K562 (cell line): Measurements from ENCODE around the gene MAP4K5. TPM values are rescaled to one million over a fixed set of nuclear protein-coding genes. Genes with fewer than 3 reads are reported as not detected.

Experiments
- ATAC-seq: fragments of 200-7000 bp; cut with Tn5 transposase; 3 replicates; pipeline ENCODE4 v1.9.1; 2020; ENCODE audit warnings: moderate library complexity
- BruUV-seq: library from RNA; stranded (reverse); fragments of 400-500 nt; replicated peaks from 2 replicates; lab custom pipeline; 2021; lab: Mats Ljungman, UMichigan
- CTCF ChIA-PET: fragments of 300-600 bp; formaldehyde crosslinking; extraction: SDS; loops from one replicate; lab custom pipeline; 2021; ENCODE audit warnings: low intra/inter-chr PET ratio; lab: Yijun Ruan, JAX
- POLR2A ChIA-PET: fragments of 300-600, 350-650 bp; sonication (Branson Sonifier 250); formaldehyde crosslinking; extraction: SDS; loops from one replicate; lab custom pipeline; 2021; ENCODE audit warnings: antibody characterized with exemption, inconsistent platforms; lab: Yijun Ruan, JAX
- DNase-seq, 4 experiments: peaks; one replicate each; pipeline versions ENCODE4 v3.0.0 to v3.0.0-alpha.2; 2011 to 2018; ENCODE audit warnings: low spot score in 3 of 4, mixed read lengths in 3 of 4; ENCODE audit errors: extremely low read depth in 1 of 4
- FAIRE-seq: peaks from 2 replicates; lab custom pipeline; 2011; peaks lifted over from hg19 to GRCh38; lab: Jason Lieb, UNC
- H2AFZ ChIP-seq: 2 replicates; pipeline ENCODE4 v1.6.0; 2011; ENCODE audit warnings: low read depth, low read length, control low read depth, inconsistent platforms
- H3K27ac ChIP-seq: fragments of 200-600 bp; 3 replicates; pipeline ENCODE4 v1.8.0; 2011; ENCODE audit warnings: low read depth, mild to moderate bottlenecking, control low read depth, inconsistent platforms, low read length, moderate library complexity, mixed read lengths; ENCODE audit errors: extremely low read depth
- H3K27me3 ChIP-seq, 2 experiments: fragments of 300-600 bp in 1 of 2; 2 replicates in 1 of 2; 3 replicates in 1 of 2; pipeline versions ENCODE4 v1.6.0 to v1.8.0; 2011; ENCODE audit warnings: inconsistent platforms in 2 of 2, low read length in 2 of 2, mild to moderate bottlenecking in 1 of 2, mixed read lengths in 1 of 2, moderate library complexity in 1 of 2; ENCODE audit not compliant: control insufficient read depth in 2 of 2, insufficient read depth in 2 of 2
- H3K36me3 ChIP-seq: fragments of 300-600 bp; 3 replicates; pipeline ENCODE4 v1.8.0; 2011; ENCODE audit warnings: mild to moderate bottlenecking, low read length, inconsistent platforms; ENCODE audit not compliant: control insufficient read depth, insufficient read depth
- H3K4me1 ChIP-seq, 2 experiments: fragments of 200-600 bp in 1 of 2; replicated peaks in 1 of 2; 2 replicates in 1 of 2; 3 replicates in 1 of 2; pipeline versions ENCODE4 v1.5.1 to v1.8.0; 2011; ENCODE audit warnings: inconsistent platforms in 2 of 2, low read length in 2 of 2, mild to moderate bottlenecking in 1 of 2, mixed read lengths in 1 of 2, moderate library complexity in 1 of 2; ENCODE audit not compliant: control insufficient read depth in 2 of 2, insufficient read depth in 2 of 2
- H3K4me2 ChIP-seq: 2 replicates; pipeline ENCODE4 v1.6.1; 2011; ENCODE audit warnings: low read length, control low read depth, inconsistent platforms, mixed read lengths; ENCODE audit not compliant: insufficient read depth
- H3K4me3 ChIP-seq: fragments of 200-600 bp; sonication (generic), shearing (Covaris generic); 2 replicates; pipeline ENCODE4 v1.5.1; 2016; ENCODE audit warnings: control low read depth, inconsistent platforms
- H3K79me2 ChIP-seq: fragments of 200-600 bp; 3 replicates; pipeline ENCODE4 v1.8.0; 2011; ENCODE audit warnings: low read length, inconsistent platforms; ENCODE audit not compliant: control insufficient read depth, insufficient read depth
- H3K9ac ChIP-seq, 2 experiments: 2 replicates each; pipeline versions ENCODE4 v1.6.0 to v1.6.1; 2011; ENCODE audit warnings: low read depth in 2 of 2, low read length in 2 of 2, control low read depth in 1 of 2, inconsistent platforms in 1 of 2, mild to moderate bottlenecking in 1 of 2, mixed read lengths in 1 of 2; ENCODE audit not compliant: insufficient read depth in 1 of 2
- H3K9me1 ChIP-seq: one replicate; pipeline ENCODE4 v1.6.0; 2011; ENCODE audit warnings: inconsistent platforms, mild to moderate bottlenecking, low read length, moderate library complexity; ENCODE audit not compliant: control insufficient read depth, insufficient read depth
- H3K9me3 ChIP-seq: replicated peaks from 2 replicates; pipeline ENCODE4 v1.5.1; 2011; ENCODE audit warnings: low read depth, low read length, inconsistent platforms; ENCODE audit not compliant: control insufficient read depth, insufficient read depth
- H4K20me1 ChIP-seq: replicated peaks from 2 replicates; pipeline ENCODE4 v1.6.1; 2011; ENCODE audit warnings: low read length, inconsistent platforms, mixed read lengths; ENCODE audit not compliant: control insufficient read depth, insufficient read depth
- BRF2 ChIP-seq: IDR thresholded peaks from 3 replicates; pipeline ENCODE4 v1.6.1; 2011; ENCODE audit warnings: borderline replicate concordance, mild to moderate bottlenecking; ENCODE audit not compliant: insufficient read length, insufficient read depth
- DLX4 ChIP-seq: fragments of 250-450 bp; sonication (Bioruptor Pico); IDR thresholded peaks from 2 replicates; pipeline ENCODE4 v1.6.1; 2021; ENCODE audit warnings: mild to moderate bottlenecking
- HNRNPUL1 ChIP-seq: fragments of 200-400 bp; formaldehyde crosslinking; IDR thresholded peaks from 2 replicates; pipeline ENCODE4 v1.6.1; 2017; ENCODE audit warnings: low read length
- KLF1 ChIP-seq: fragments of 450-650 bp; IDR thresholded peaks from 2 replicates; pipeline ENCODE4 v1.6.1; 2016; ENCODE audit warnings: missing genetic modification characterization, missing compliant biosample characterization
- RFX7 ChIP-seq: fragments of 250-450 bp; sonication (Bioruptor Pico); IDR thresholded peaks from 2 replicates; pipeline ENCODE4 v1.5.1; 2021; ENCODE audit warnings: mild to moderate bottlenecking
- RNF2 ChIP-seq: sonication (generic); IDR thresholded peaks from 2 replicates; pipeline ENCODE4 v1.6.1; 2016
- TAF1 ChIP-seq: IDR thresholded peaks from 2 replicates; pipeline ENCODE4 v1.6.1; 2011; ENCODE audit warnings: mild to moderate bottlenecking, low read length, moderate library complexity; ENCODE audit not compliant: insufficient read depth, control insufficient read depth, severe bottlenecking; ENCODE audit errors: extremely low read depth
- ZBTB49 ChIP-seq: sonication (generic); formaldehyde crosslinking; IDR thresholded peaks from 2 replicates; pipeline ENCODE4 v1.8.0; 2022; ENCODE audit warnings: missing genetic modification reagents, mild to moderate bottlenecking, borderline replicate concordance
- ZNF165 ChIP-seq: fragments of 250-450 bp; sonication (Bioruptor Pico); IDR thresholded peaks from 2 replicates; pipeline ENCODE4 v1.4.0; 2020; ENCODE audit warnings: borderline replicate concordance
- ZNF274 ChIP-seq: IDR thresholded peaks from 2 replicates; pipeline ENCODE4 v1.6.1; 2011; ENCODE audit warnings: low read depth, mild to moderate bottlenecking, low read length, moderate library complexity, borderline replicate concordance
- ZNF431 ChIP-seq: sonication (generic); formaldehyde crosslinking; IDR thresholded peaks from 2 replicates; pipeline ENCODE4 v1.8.0; 2022; ENCODE audit warnings: mild to moderate bottlenecking, missing genetic modification reagents
- ZNF766 ChIP-seq: fragments of 200-800 bp; sonication (Bioruptor generic); conservative IDR thresholded peaks from 2 replicates; pipeline ENCODE4 v1.6.1; 2016; ENCODE audit warnings: missing genetic modification characterization, missing compliant biosample characterization
- WGBS: fragments of 100-300 bp; shearing (Covaris generic); methylation state at CpG from one replicate; pipeline ENCODE4 v1.1.6; 2016; ENCODE audit warnings: low coverage, mixed read lengths; ENCODE audit not compliant: insufficient coverage; ENCODE audit errors: missing lambda C conversion rate; 5-methylcytosine and 5-hydroxymethylcytosine counted together
- in situ Hi-C: fragments of 300-500 bp; cut with MboI; formaldehyde crosslinking; loops from 4 replicates; pipeline ENCODE4 v1.15.0; 2018; ENCODE audit warnings: inconsistent platforms, mixed read lengths
- intact Hi-C: fragments of 100-400 bp; cut with micrococcal nuclease; formaldehyde crosslinking; loops from 2 replicates; pipeline ENCODE4 v1.14.2; 2022
- polyA plus RNA-seq, 8 experiments: library from polyadenylated mRNA; depleted of rRNA in 4 of 8; stranded (reverse) in 5 of 8; unstranded in 3 of 8; fragments of >200 nt; fragmentation: Nextera tagmentation in 2 of 8; fragmentation: Illumina TruSeq in 1 of 8; extraction: Ambion mirVana in 2 of 8; extraction: Trizol in 1 of 8; gene quantifications; 2 replicates each; pipeline versions ENCODE4 v1.2.1 to v1.2.3, GENCODE V29; 2011 to 2014; ENCODE audit warnings: inconsistent platforms in 1 of 8, missing spikeins in 1 of 8
- total RNA-seq, 7 experiments: library from RNA; depleted of rRNA in 6 of 7; stranded (reverse); fragments of >200 nt in 6 of 7; fragmentation: Illumina TruSeq in 2 of 7; extraction: Trizol in 2 of 7; gene quantifications; 2 replicates each; pipeline versions ENCODE4 v1.2.1 to v1.2.3, GENCODE V29; 2011 to 2021; ENCODE audit warnings: low replicate concordance in 1 of 7

MAP4K5 gene
- total and polyA plus RNA-seq, 9 of the 15 experiments (the other 6 are each of a cell fraction or from before 2014, with no cell fraction given) = 5.9 to 29.4 (median 18.0) TPM

- Histone ChIP-seq H3K9ac (no peak overlapping the region), H3K9me3 (peaks cover 6% of the 10 kb centered on the region; the same call in 1 of the 2 replicates), H3K36me3 (peaks cover 68% of the 10 kb centered on the region), H3K79me2 (no peaks in the 10 kb centered on the region), H3K4me1 (no peaks in the 10 kb centered on the region), H2AFZ (no peak overlapping the region), H3K4me2 (no peak overlapping the region), H3K4me3 (no peak overlapping the region), H4K20me1 (no peaks in the 10 kb centered on the region), H3K9me1 (no peaks in the 10 kb centered on the region), H3K27ac (no peak overlapping the region), H3K27me3 (no peaks in the 10 kb centered on the region)
- DNase-seq (no peak), FAIRE-seq (no peak), ATAC-seq (no peak)
- TF ChIP-seq ZNF274 (peak; percentile 90), ZNF766 (CRISPR knock-in tag) (no peak)
- no TSS peak for BruUV-seq
- ChIA-PET CTCF (no interaction called here), POLR2A (no interaction called here)
- 79% methylated on average over 6 of the region's 6 CpGs for WGBS
- intact Hi-C loops = no loop called here
- in situ Hi-C loops = no loop called here
Observed at GRCh38 chr14:50471838-50472465, 60.4 kb downstream of the MAP4K5 start.

GRCh38 chr14:50469982-50470381 is 62.4 kb downstream of the MAP4K5 start:
- H3K36me3 ChIP-seq = peaks cover 64% of the 10 kb centered on the region; the same call in 2 of the 3 replicates
- ATAC-seq = no peak
- WGBS = 33% methylated on average over 1 of the region's 1 CpG
- no peaks in the 10 kb centered on the region for H3K4me1 ChIP-seq
- no peak for FAIRE-seq
- ChIA-PET POLR2A (no interaction called here), CTCF (no interaction called here)
- no peak overlapping the region for H3K9ac ChIP-seq
- H3K4me3 ChIP-seq = no peak overlapping the region
- H4K20me1 ChIP-seq = no peaks in the 10 kb centered on the region
- no peak overlapping the region for H3K27ac ChIP-seq
- H3K4me2 ChIP-seq = no peak overlapping the region
- intact Hi-C loops (no loop called here), in situ Hi-C loops (no loop called here)
- no peak for DNase-seq
- H3K9me3 ChIP-seq = peaks cover 6% of the 10 kb centered on the region; the same call in 1 of the 2 replicates
- H3K79me2 ChIP-seq = no peaks in the 10 kb centered on the region
- H3K27me3 ChIP-seq = no peaks in the 10 kb centered on the region
- H3K9me1 ChIP-seq = no peaks in the 10 kb centered on the region
- no peak for TF ChIP-seq ZNF431 (CRISPR knock-in tag)
- TF ChIP-seq TAF1 = no peak
- no peak for TF ChIP-seq HNRNPUL1
- no peak for TF ChIP-seq ZBTB49 (CRISPR knock-in tag)
- TF ChIP-seq RFX7 (CRISPR knock-in tag) = no peak
- TF ChIP-seq RNF2 = no peak
- TF ChIP-seq BRF2 = no peak
- no peak for TF ChIP-seq DLX4 (CRISPR knock-in tag)
- TF ChIP-seq ZNF165 (CRISPR knock-in tag) = no peak
- no peak for TF ChIP-seq KLF1 (tag)
- no TSS peak for BruUV-seq
- H2AFZ ChIP-seq = no peak overlapping the region
